Activated naive CD8-positive, alpha-beta T cell treated with anti-CD3 and anti-CD28 coated beads for 36 hours (primary cell): ENCODE data around the gene FBXO41. TPM values are rescaled to one million over a fixed set of nuclear protein-coding genes. Genes with fewer than 3 reads are reported as not detected.

Experiments
- total RNA-seq, 2 experiments: library from RNA; stranded (reverse); gene quantifications; one replicate each; pipeline ENCODE4 v1.2.3, GENCODE V29; 2021

The FBXO41 gene
- total RNA-seq, 2 experiments from 2014 or later = 45.7 to 45.8 TPM

Other genes starting within 250 kb of the FBXO41 start
- 10 to 100 TPM in 1 of 2 experiments, 1 to 10 TPM in 1; 8.3 to 10.8 TPM for gene SFXN5, start 212.8 kb downstream of the FBXO41 start, total RNA-seq
- 1 to 10 TPM; 4.0 to 4.3 TPM for gene RAB11FIP5, start 171.5 kb downstream of the FBXO41 start, total RNA-seq
- gene NOTO, start 81.9 kb downstream of the FBXO41 start, total RNA-seq = not detected
- 10 to 100 TPM; 42.4 to 44.1 TPM for gene SMYD5, start 70.2 kb downstream of the FBXO41 start, total RNA-seq
- gene PRADC1, start 51.2 kb downstream of the FBXO41 start, total RNA-seq = 10 to 100 TPM; 19.6 to 20.9 TPM
- 100 to 1,000 TPM; 719 to 732 TPM for gene CCT7, start 50.2 kb downstream of the FBXO41 start, total RNA-seq
- gene EGR4, start 9.1 kb upstream of the FBXO41 start, total RNA-seq = under 1 TPM; 0.41 to 0.44 TPM
- gene ALMS1, start 101.4 kb upstream of the FBXO41 start, total RNA-seq = 10 to 100 TPM; 18.3 to 23.5 TPM